CD4-positive, CD25-positive, alpha-beta regulatory T cell (primary cell): Measurements from ENCODE around the gene NLRP4. TPM values are rescaled to one million over a fixed set of nuclear protein-coding genes. Genes with fewer than 3 reads are reported as not detected.

Experiments used
- ATAC-seq, 2 donors: fragments of 150-1000 bp; cut with Tn5 transposase; one replicate each; pipeline ENCODE4 v1.10.0; 2021; ENCODE audit warnings: low read depth in 2 of 2, moderate number of reproducible peaks in 2 of 2, moderate library complexity in 1 of 2
- DNase-seq, 3 donors: peaks; one replicate each; pipeline versions ENCODE4 v3.0.0 to v3.0.0-alpha.2; 2012 to 2022; ENCODE audit warnings: mixed read lengths in 1 of 3
- H3K27ac ChIP-seq: one replicate; pipeline ENCODE4 v1.7.0; 2013; ENCODE audit warnings: mild to moderate bottlenecking, low read length; ENCODE audit not compliant: insufficient read depth, poor library complexity, severe bottlenecking
- H3K27me3 ChIP-seq: one replicate; pipeline ENCODE4 v1.7.0; 2013; ENCODE audit warnings: low read length; ENCODE audit not compliant: control insufficient read depth, insufficient read depth
- H3K36me3 ChIP-seq: one replicate; pipeline ENCODE4 v1.7.0; 2013; ENCODE audit warnings: mild to moderate bottlenecking, low read length, moderate library complexity; ENCODE audit not compliant: control insufficient read depth, insufficient read depth
- H3K4me1 ChIP-seq: 2 replicates; pipeline ENCODE4 v1.7.0; 2013; ENCODE audit warnings: mild to moderate bottlenecking, low read length; ENCODE audit not compliant: insufficient read depth, control insufficient read depth, poor library complexity, severe bottlenecking
- H3K4me3 ChIP-seq: one replicate; pipeline ENCODE4 v1.7.0; 2013; ENCODE audit warnings: low read depth, mild to moderate bottlenecking, low read length, moderate library complexity
- H3K9me3 ChIP-seq, 2 experiments: 1 replicate in 1 of 2; 2 replicates in 1 of 2; pipeline ENCODE4 v1.7.0; 2013; ENCODE audit warnings: low read length in 2 of 2, mild to moderate bottlenecking in 1 of 2, moderate library complexity in 1 of 2; ENCODE audit not compliant: control insufficient read depth in 2 of 2
- H3K27ac Mint-ChIP-seq, 3 donors: one replicate each; pipeline ENCODE4 v1.8.0; 2020 to 2022; ENCODE audit warnings: mild to moderate bottlenecking in 3 of 3, mixed read lengths in 3 of 3, moderate library complexity in 2 of 3
- H3K27me3 Mint-ChIP-seq: one replicate; pipeline ENCODE4 v1.8.0; 2022; ENCODE audit warnings: mild to moderate bottlenecking, mixed read lengths
- H3K36me3 Mint-ChIP-seq: one replicate; pipeline ENCODE4 v1.8.0; 2020; ENCODE audit warnings: mixed read lengths
- H3K4me1 Mint-ChIP-seq, 4 donors: one replicate each; pipeline ENCODE4 v1.8.0; 2020 to 2022; ENCODE audit warnings: mixed read lengths in 4 of 4, mild to moderate bottlenecking in 1 of 4
- H3K4me3 Mint-ChIP-seq, 4 donors: one replicate each; pipeline ENCODE4 v1.8.0; 2020 to 2022; ENCODE audit warnings: mild to moderate bottlenecking in 4 of 4, mixed read lengths in 4 of 4, moderate library complexity in 3 of 4
- H3K9me3 Mint-ChIP-seq, 7 donors: one replicate each; pipeline ENCODE4 v1.8.0; 2020 to 2022; ENCODE audit warnings: mixed read lengths in 7 of 7, mild to moderate bottlenecking in 3 of 7, moderate library complexity in 2 of 7
- polyA plus RNA-seq, 4 donors: library from polyadenylated mRNA; unstranded; fragments of 300-500 nt; fragmentation: Illumina TruSeq; gene quantifications; one replicate each; pipeline ENCODE4 v1.2.3, GENCODE V29; 2021
- total RNA-seq: library from RNA; stranded (reverse); gene quantifications from one replicate; pipeline ENCODE4 v1.2.3, GENCODE V29; 2022

NLRP4 gene
- total and polyA plus RNA-seq, 5 donors from 2014 or later: not detected

DNA sequence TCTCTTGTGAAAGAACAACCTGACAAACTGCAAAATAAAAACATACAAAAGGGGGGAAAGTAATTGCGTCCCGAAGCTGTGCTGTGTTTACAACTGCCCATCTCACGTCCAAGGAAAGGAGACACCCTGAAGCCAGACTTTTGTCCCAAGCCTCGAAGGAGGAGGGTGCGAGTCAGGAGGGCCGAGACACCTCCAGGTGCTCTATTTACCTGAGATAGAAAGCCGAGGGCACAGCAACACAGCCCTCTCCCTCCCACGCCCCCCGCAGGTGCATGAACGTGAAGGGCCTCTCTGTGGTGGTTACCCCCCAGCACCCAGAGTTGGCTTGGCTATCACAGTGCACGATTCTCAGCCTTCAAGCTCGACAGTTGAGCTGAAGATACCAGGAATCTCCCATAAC lies 62.6 kb downstream of the NLRP4 start:
- H3K4me1 ChIP-seq: no peaks in the 10 kb centered on the region
- H3K9me3 Mint-ChIP-seq: peaks cover 0 to 14% (median 3%) of the 10 kb centered on the region in 7 donors
- ATAC-seq: no peak
- no peak overlapping the region for H3K4me3 Mint-ChIP-seq
- no peaks in the 10 kb centered on the region for H3K36me3 ChIP-seq
- no peaks in the 10 kb centered on the region for H3K27me3 Mint-ChIP-seq
- no peaks in the 10 kb centered on the region for H3K4me1 Mint-ChIP-seq
- no peak overlapping the region for H3K27ac ChIP-seq
- H3K4me3 ChIP-seq: no peak overlapping the region
- H3K9me3 ChIP-seq: peaks cover 0 to 4% of the 10 kb centered on the region in 2 experiments
- no peaks in the 10 kb centered on the region for H3K36me3 Mint-ChIP-seq
- no peak overlapping the region for H3K27ac Mint-ChIP-seq
- DNase-seq: no peak
- H3K27me3 ChIP-seq: no peaks in the 10 kb centered on the region

- Histone ChIP-seq H3K4me3 (no peak overlapping the region), H3K36me3 (no peaks in the 10 kb centered on the region), H3K27ac (no peak overlapping the region), H3K27me3 (no peaks in the 10 kb centered on the region), H3K4me1 (no peaks in the 10 kb centered on the region), H3K9me3 (peaks cover 0 to 4% of the 10 kb centered on the region in 2 experiments)
- Mint-ChIP-seq H3K9me3 (peaks cover 0 to 12% (median 1%) of the 10 kb centered on the region in 7 donors), H3K4me3 (no peak overlapping the region), H3K4me1 (no peaks in the 10 kb centered on the region), H3K27ac (no peak overlapping the region), H3K36me3 (no peaks in the 10 kb centered on the region), H3K27me3 (no peaks in the 10 kb centered on the region)
- ATAC-seq (no peak), DNase-seq (no peak)
Observed at GRCh38 chr19:55901369-55902079, 65.2 kb downstream of the NLRP4 start.

DNA sequence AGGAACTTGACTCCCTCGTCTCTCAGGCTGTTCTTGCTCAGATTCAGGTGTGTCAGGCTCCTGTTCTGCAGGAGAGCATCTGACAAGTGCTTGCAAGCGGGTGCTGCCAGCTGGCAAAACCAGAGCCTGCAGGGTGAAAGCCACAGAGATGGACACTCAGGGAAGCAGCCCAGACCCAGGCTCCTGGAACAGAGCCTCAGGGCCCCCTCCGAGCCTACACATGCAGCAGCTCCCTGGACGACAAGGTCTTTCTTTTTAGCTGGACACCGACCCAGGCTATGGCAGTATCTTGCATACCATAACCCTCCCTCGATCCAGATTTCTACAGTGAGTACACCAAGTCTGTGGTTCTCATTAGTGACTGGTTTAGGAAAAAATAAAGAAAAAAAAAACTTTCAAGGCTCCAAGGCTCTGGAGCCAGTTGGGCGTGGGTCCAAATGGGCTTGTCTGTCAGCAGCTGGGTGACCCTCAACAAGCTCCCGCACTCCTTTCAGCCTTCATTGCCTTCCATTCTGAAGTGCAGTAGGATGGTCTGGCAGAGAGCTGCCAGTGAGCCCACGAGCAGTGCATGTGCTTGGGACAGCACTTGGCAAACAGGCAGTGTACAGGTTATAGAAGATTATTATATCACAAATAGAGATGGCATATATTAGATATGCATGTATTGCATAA lies 65.9 kb downstream of the NLRP4 start:
- Mint-ChIP-seq H3K36me3 (no peaks in the 10 kb centered on the region), H3K27ac (no peak overlapping the region)

DNA sequence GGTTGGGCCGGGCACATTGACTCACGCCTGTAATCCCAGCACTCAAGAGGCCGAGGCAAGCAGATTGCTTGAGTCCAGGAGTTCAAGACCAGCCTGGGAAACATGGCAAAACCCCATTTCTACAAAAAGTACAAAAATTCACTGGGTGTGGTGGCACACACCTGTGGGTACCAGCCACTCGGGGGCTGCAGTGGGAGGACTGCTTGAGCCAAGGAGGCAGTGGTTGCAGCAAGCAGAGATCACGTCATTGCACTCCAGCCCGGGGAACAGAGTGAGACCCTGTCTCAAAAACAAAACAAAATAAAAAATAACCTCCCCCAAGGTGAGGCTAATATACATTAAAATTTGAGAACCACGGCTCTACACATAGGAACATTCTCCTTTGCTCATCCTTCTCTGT lies 70.9 kb downstream of the NLRP4 start:
- Mint-ChIP-seq H3K27ac (no peak overlapping the region), H3K36me3 (no peaks in the 10 kb centered on the region), H3K4me1 (no peaks in the 10 kb centered on the region), H3K4me3 (no peak overlapping the region), H3K27me3 (no peaks in the 10 kb centered on the region), H3K9me3 (peaks cover 0 to 14% (median 2%) of the 10 kb centered on the region in 7 donors)
- Histone ChIP-seq H3K27me3 (no peaks in the 10 kb centered on the region), H3K27ac (no peak overlapping the region), H3K36me3 (no peaks in the 10 kb centered on the region), H3K4me1 (no peaks in the 10 kb centered on the region), H3K9me3 (no peaks in the 10 kb centered on the region), H3K4me3 (no peak overlapping the region)
- ATAC-seq: no peak
- no peak for DNase-seq

More for the DNA sequence above, 65.9 kb downstream of the NLRP4 start:
- no peak overlapping the region for H3K27ac ChIP-seq
- peaks cover 0 to 7% (median 1%) of the 10 kb centered on the region in 7 donors for H3K9me3 Mint-ChIP-seq
- no peak overlapping the region for H3K4me3 Mint-ChIP-seq
- no peak for DNase-seq
- H3K27me3 ChIP-seq: no peaks in the 10 kb centered on the region
- H3K4me1 ChIP-seq: no peaks in the 10 kb centered on the region
- H3K9me3 ChIP-seq: peaks cover 0 to 2% of the 10 kb centered on the region in 2 experiments
- H3K4me3 ChIP-seq: no peak overlapping the region
- H3K27me3 Mint-ChIP-seq: no peaks in the 10 kb centered on the region
- no peaks in the 10 kb centered on the region for H3K36me3 ChIP-seq
- no peak for ATAC-seq
- H3K4me1 Mint-ChIP-seq: no peaks in the 10 kb centered on the region

DNA sequence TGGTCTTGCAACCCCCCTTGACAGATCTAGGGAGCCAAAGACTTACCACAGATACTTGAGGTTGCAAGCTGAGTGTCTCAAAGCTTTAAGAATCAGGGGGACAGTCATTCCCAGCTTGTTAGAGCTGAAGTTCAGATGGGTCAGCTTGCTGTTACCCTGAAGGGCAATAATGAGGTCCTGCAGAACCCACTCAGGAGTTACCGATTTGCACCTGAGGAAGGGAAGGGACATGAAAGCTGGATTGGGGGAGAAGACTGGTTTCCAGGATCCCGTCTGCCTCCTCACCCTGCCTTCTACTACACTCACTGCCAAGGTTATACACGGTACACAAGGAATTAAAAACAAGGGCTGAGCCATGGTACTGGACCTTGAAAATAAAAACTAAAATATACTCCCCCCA lies 71.4 kb downstream of the NLRP4 start:
- no peak overlapping the region for H3K4me3 Mint-ChIP-seq
- H3K27ac Mint-ChIP-seq: no peak overlapping the region
- no peaks in the 10 kb centered on the region for H3K27me3 Mint-ChIP-seq

GRCh38 chr19:55909801-55910200 lies 73.5 kb downstream of the NLRP4 start:
- no peaks in the 10 kb centered on the region for H3K27me3 ChIP-seq
- no peaks in the 10 kb centered on the region for H3K9me3 ChIP-seq
- Mint-ChIP-seq H3K4me3 (no peak overlapping the region), H3K27ac (no peak overlapping the region), H3K36me3 (no peaks in the 10 kb centered on the region), H3K9me3 (peaks cover 0 to 14% (median 5%) of the 10 kb centered on the region in 7 donors), H3K4me1 (peaks cover 0 to 3% (median 0%) of the 10 kb centered on the region in 4 donors), H3K27me3 (no peaks in the 10 kb centered on the region)
- no peak overlapping the region for H3K27ac ChIP-seq
- no peaks in the 10 kb centered on the region for H3K36me3 ChIP-seq
- ATAC-seq (no peak), DNase-seq (no peak)
- no peak overlapping the region for H3K4me3 ChIP-seq
- no peaks in the 10 kb centered on the region for H3K4me1 ChIP-seq

More for the DNA sequence above, 71.4 kb downstream of the NLRP4 start:
- Mint-ChIP-seq H3K9me3 (peaks cover 0 to 14% (median 2%) of the 10 kb centered on the region in 7 donors), H3K4me1 (no peaks in the 10 kb centered on the region), H3K36me3 (no peaks in the 10 kb centered on the region)
- ATAC-seq (no peak), DNase-seq (no peak)
- Histone ChIP-seq H3K36me3 (no peaks in the 10 kb centered on the region), H3K27me3 (no peaks in the 10 kb centered on the region), H3K27ac (no peak overlapping the region), H3K4me1 (no peaks in the 10 kb centered on the region), H3K9me3 (no peaks in the 10 kb centered on the region), H3K4me3 (no peak overlapping the region)

DNA sequence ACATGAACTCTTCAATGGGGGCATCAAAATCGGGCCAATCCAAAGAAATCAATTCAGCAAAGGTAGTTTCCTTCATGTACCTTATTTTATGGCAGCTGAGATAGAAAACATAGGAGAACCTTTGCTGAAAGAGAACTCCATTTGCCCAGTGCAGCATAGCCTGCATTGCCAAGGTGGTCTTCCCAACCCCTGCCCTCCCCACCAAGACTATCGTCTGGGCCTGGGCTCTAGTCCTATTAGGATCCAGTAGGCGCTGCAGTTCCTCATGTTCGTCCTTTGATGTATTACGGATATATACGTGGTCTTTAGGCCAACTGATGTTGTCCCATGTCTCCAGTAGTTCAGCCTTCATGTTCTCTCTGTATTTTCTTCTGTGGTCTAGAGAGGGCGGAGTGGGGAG lies 76.6 kb downstream of the NLRP4 start:
- H3K27me3 ChIP-seq: no peaks in the 10 kb centered on the region
- no peak overlapping the region for H3K4me3 ChIP-seq
- H3K36me3 ChIP-seq: no peaks in the 10 kb centered on the region
- DNase-seq (no peak), ATAC-seq (no peak)
- Mint-ChIP-seq H3K4me1 (peaks cover 0 to 4% (median 0%) of the 10 kb centered on the region in 4 donors), H3K36me3 (no peaks in the 10 kb centered on the region), H3K4me3 (no peak overlapping the region), H3K27me3 (no peaks in the 10 kb centered on the region), H3K9me3 (peaks cover 0 to 22% (median 8%) of the 10 kb centered on the region in 7 donors), H3K27ac (no peak overlapping the region)
- H3K9me3 ChIP-seq: peaks cover 0 to 5% of the 10 kb centered on the region in 2 experiments
- no peaks in the 10 kb centered on the region for H3K4me1 ChIP-seq
- no peak overlapping the region for H3K27ac ChIP-seq
